Activated CD8-positive, alpha-beta memory T cell treated with anti-CD3 and anti-CD28 coated beads, Interleukin-2, amount 50 U/mL, for 24 hours (primary cell): ENCODE measurements around the gene SHMT2.

Source experiments
- DNase-seq: peaks from one replicate; pipeline ENCODE4 v3.0.0-alpha.2; 2020; ENCODE audit errors: extremely low read depth

The SHMT2 gene

DNA sequence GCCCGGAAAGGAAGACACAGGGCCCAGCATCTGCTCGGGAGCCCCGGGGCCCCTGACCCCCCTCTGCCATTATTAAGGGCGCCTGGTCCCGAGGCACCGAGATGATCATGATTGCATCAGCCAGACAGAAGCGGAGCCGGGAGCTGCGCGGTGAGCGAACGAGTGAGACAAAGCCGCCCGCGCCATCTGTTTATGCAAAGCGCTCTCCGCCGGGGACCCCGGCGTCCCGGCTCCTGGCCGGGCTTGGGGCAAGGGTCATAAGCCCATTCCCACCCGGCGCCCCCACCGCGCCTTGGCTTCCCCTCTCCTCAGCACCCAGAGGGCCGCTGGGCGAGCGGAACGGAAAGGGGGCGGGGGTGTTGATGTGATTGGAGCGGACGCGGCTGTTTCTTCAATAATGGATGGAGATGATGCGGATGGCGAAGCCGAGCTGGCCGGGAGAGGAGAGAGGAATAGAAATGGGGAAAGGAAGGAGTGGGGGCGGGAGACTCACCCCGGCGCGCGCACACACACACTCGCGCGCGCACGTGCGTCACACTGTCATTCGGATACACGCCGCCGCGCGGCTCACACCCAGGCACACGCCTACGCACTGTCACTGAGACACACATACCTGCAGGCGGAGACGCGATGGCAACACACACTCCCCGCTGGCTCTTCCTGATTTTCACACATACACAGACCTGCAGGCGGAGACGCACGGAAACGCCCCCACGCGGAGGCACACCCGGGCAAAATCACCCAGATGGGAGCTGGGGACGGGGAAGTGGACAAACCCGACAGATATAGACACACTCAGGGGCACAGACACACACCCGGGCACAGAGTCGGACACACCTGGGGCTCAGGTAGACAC, 10.8 kb downstream of the SHMT2 start:
- DNase-seq, result no peak

DNA sequence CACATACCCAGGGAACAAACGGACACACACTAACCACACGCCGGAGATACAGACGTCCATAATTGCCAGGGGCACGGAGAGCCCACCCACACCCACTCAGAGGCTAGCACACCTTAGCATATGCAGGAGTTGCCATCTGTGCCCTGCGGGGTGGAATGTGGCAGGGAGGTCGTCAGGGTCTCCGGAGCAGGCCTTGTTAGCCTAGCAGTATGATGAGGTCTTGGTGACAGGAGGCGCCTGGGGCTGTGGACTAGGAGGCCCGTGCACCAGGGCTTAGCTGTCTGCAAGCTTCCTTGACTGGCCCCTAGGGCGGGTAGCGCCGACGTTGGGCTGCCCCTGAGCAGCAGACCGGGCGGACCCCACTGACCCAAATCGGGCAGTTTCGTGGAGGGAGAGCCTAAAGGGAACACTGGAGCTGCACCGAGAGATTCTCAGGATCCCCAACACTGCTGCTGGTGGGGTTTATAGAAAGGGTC, 11.5 kb downstream of the SHMT2 start:
- DNase-seq, result no peak

DNA sequence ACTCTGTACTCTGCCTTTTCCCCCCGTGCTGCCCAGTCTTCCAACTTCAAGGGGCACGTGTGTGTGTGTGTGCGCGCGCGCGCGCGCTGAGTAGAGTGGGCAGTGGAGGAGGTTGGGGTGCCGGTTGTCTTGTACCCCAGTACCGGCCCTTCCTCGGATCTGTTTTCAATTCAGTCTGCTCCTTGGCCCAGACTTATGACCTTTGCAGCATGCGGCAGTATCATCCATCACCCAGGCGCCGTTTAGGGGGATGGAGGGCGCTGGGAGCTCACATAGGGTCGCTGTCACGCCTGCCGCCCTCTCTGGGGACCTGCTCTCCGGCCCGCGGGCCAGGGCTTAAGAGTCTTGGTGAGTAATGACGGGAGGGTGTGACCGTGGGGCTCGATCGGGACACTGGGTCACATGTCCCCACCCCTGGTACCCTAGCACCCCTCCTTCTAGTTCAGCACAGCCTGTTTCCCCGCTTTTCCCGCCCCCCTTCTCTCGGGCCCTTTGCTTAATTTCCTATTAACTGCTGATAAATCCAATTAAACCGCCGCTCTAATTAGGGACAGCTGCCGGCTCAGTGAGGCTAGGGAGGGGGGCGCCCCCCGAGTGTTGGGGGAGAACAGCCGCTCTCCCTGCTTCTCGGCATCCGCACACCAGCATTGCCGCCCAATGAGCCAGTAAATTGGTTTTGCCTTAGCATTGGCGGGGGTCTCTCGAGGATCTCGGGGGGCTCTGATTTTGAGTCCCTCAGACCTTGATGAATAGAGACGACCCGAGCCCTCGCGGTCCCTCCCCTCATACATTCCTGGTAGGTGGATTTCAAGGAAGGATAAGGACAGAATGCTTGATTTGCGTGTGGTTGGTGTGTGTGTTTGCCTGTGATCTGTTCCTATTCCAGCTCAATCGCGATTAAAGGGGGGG, 12.1 kb downstream of the SHMT2 start:
- DNase-seq, result no peak

DNA sequence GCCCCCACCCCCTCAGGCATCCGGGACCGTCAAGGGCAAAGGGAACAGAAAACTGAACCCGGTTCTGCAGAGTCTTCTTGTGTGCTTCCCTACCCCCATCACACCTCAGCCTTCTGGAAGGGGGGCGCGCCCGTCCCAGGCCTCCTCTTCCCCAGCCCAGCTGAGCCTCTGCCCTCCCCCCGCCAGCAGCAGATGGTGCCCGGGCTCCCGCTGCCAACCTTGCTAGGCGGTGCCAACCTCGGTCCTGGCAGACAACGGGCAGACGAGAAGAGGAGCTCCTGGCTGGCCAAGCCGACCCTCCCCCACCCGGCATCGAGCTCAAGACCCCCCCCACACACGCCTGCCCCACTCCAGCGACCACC, 12.8 kb downstream of the SHMT2 start:
- no peak for DNase-seq

DNA sequence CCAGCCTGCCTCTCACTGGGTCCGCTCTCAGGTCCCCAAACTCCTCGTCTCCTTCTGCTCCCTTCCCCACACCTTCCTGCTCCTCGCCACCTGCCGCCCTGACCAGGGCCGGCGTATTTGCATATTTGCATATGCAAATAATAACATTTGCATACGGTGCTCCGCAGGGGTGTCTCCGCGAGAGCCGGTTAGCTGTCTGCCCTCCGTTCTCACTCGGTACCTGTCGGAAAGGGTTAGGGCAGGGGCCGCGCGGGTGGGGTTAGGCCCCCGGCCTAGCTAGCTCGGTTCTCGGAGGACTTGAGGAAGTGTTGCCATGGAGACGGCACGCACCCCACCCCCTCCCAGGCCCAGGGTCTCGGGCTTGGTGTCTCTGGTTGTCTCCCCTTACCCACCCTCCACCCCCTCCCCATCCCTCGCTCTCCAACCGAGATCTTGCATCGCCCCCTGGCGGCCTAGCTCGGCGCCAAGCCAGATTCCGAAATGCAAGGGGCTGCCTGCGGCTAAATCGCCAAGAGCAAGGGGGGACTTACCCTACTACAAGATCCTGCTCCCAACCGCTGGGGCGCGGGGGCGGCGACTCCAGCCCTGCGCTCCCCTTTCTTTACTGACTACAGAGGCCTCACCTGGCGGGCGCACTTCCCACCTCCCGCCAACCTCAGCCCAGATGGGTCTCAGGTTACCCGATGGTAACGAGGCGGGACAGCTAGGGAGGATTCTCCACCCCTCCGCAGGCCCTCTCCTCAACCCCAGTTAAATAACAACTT, 13.4 kb downstream of the SHMT2 start:
- DNase-seq, result no peak

DNA sequence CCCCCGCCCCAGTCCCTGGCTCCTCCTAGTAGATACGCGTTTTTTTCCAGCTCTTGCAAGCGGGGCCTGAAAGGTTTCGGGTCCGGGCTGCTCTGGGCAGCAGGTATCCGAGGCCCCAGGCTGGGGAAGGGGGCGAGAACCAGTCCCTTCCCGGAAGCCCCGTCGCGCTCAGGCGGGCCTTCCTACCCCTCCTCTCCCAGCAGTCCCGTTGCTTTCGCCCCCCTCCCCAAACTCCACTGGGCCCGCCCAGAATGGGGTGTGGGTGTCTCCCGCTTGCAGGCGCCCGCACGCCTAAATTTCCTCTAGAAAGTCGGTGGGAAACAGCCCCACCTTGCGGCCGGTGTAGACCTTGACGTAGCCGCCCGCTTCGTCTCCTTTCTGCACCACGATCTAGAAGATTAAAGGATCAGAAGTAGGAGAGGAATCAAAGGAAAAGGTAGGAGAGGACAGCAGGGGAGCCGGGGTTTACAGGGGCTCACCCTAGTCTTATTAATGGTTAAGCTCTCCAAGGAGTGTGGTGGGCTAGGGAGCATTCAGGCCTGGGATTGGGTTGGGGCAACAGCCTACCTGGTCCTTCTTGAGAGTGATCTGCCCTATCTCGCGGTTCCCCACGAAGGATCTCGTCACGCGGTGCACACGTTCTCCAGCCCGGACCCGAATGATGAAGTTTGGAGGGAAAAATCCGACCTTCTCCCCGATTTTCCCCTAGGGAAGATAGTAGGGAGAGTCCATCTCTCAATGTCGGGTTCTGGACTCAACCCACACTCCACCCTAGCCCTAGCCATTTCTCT, 14.2 kb downstream of the SHMT2 start:
- DNase-seq, result peak; percentile 45

DNA sequence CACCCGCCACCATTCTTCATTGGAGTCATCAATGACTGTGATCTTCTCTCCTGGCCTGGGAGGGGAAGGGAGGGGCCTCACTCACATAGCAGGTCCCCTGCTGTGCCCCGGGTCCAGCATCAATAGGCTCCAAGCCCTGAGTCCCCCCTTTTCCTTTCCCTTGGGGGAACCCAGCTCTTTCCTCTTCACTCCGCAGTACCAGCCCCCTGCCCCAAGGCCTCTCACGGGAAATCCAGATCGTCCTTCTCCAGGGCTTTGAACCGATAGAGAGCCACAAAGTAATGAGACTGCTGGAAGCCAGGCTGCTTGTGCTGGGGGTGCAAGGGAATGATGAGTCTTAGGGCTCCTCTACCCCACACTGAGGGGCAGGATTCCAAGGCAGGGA, 14.8 kb downstream of the SHMT2 start:
- DNase-seq, result no peak

DNA sequence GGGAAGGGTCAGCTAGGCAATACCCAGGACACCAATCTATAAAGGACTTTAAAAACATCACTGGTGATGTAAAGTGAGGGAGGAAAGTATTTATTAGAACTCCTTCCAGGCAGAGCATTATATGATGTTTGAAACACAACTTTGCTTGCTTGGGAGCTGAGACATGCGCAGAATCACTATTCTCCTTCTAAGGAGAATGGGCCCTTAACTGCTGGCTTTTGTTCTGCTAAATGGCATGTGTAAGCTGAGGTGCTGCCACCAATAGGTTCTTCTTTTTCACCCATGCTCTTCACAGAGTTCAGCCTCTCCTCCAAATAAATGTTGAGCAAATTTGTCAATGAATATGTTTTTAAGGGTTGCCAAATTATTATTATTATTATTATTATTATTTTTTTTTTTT, 17.5 kb downstream of the SHMT2 start:
- no peak for DNase-seq

DNA sequence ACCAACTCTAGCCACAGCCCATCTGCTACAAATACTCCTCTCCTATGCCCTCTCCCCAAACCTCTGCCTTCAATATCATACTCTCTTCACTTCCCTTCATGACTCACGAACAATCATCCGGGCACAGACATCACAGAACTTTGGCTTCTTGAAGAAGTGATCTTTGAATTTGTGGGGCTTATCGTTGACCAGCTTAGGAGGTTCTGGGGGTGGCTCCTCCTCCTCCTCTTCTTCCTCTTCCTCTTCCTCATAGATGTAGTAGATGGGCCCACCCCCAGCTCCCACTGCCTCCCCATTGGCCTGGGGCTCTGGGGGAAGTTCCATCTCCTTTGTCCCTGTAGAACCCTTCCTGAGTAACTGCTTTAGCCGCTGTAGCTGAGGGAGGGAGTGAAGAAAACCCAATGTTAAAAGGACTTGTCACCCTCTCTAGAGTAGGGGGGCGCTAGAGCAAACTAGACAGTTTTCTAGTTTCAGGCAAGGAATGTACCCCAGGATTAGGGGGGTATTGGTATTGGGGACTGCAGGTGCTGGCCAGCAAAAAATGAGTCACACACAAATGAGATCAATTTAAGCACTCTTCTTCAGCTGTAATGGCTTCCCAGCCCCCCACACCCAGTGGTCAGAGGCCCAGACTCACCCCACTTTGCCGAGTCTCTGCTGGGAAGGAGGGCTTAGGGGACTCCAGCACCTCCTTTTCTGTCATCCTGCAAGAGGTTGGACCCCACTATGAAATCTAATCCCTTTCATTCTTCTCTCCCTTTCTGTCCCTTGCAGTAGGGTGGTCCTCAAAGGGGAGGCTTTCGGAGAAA, 19.6 kb downstream of the SHMT2 start:
- no peak for DNase-seq

DNA sequence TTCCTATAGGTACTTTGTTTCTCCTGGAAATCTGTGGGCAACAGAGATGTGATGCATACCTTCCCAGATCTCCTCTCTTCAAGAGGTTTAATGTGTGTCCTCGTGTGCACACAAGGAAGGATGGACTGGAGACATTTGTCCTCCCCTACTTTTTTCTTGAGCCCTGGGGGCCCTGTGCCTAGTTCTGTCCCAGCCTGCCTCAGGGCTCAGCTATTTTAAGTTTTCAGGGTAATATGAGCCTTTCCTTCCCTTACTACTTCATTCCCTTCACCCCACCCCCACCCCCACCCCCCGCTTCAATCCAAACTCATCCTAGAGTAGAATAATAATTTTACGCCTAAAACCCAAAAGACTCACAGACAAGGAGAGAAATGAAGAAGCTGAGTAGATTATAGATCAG, 21.0 kb downstream of the SHMT2 start:
- DNase-seq, result no peak

DNA sequence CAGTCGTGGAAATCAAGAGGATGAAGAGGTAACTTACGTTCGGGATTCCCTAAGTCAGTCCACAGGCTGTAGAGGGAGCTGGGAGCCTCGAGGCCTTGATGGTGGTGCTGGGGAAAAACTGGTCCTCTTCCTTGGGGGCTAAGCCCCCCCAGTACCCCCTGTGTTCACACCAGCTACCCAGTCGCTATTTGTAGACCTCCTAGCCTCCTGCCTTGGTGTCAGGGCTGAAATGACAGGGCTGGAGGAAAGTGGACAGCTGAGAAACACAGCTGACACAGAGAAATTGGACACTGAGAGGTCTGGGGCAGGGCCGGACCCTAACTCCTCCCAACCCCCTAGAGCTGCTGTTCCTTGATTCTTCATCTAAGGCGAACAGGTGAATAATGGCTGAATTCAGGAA, 21.4 kb downstream of the SHMT2 start, which contains the start of gene STAC3:
Gene STAC3, minus strand, starts transcription at position 232 of the 400 bp plus-strand sequence. CDS start 1,551 bp downstream, outside the sequence.
- DNase-seq, result no peak

DNA sequence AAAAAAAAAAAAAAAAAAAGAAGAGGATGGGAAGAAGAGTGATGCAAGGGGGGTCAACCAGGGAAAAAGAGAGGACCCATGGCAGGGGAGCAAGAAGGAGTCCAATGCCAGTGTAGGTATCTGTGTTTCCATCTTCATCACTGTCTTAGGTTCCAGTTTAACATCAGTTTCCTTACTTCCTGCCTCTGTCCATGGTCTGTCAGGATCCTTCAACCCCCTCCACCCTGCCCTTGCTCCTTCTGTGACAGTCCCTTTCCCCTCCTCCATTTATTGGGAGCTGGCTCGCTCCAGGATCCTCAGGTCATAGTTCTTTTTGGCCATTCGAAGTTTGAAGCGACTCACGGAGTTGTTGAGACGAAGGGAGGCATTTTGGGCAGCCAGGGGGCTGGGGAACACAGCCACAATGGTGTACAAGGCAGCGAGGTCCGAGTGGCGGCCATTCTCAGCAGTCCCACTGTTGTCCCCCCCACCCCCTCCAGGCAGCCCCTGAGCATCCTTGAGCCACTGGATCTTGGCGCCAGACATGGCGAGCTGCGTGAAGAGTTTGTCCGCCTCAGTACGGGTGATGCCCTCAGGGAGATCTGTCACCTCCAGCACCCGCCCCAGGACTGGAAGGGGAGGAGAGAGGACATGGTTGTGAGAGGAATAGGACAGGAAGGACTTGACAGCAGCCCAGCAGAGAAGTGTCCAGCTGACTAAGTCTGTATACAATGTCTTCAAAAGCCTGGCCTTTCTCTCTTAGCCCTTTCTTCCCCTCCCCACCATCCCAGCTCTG, 25.2 kb downstream of the SHMT2 start:
- DNase-seq, result no peak

DNA sequence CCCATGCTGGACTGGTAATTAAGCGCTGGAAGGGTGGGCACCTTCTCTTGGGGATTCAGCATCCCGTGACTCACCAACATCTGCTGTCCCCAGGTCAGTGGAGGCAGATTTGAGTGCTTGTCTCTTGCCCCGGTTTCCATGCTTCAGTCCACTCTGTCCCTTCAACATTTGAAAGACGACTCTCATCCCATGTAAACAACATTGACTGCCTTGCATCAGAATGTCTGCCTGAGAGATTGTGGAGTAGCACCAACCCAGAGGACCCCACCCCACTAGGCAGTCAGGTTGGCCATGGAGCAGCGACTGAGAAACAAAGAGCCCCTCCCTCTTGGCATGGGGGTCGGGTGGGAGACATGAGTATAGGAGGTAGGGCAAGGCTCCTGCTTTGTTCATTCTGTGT, 26.4 kb downstream of the SHMT2 start:
- DNase-seq, result no peak

DNA sequence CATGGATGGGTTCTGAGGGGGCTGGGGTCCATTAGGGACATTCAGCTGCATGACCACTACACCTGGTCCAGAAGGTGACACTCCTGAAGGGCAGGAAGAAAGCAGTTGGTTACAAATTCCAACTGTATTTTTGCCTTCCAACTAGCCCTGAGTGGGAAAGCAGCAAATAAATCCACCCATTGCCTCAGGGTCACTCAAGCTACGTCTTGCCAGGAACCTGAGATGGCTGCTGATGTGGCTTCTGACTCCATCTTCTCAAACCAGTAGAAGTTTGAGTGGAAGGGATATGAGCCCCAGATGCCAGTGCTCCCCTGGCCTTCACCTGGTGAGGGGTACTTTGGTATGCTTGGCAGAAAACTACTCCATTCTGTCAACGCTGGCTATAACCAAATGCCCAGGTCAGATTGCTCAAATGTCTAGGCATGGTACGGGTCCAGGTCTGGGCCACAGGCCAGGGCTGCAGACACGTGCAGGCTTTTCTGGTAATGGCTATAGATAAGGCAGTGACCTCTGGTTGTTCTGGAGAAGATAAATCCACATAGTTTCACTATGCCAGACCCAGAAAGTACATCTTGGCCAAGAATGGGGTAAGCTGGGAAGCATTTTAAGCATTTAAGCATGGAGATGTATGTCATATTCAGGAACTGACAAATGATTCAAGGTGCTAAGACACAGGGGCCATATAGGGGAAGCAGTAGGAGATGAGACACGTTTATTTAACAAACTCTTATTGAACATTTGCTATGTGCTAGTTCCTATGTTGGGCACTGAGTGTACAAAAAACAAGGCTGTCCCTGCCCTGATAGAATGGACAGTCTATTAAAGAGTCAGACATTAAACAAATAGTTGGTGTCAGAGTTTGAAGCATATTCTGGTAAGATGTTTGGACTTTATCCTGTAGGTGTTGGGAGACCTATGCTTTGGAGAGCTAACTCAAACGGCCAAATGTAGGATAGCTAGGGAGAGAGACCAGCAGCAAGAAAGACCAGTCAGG, 29.8 kb downstream of the SHMT2 start:
- no peak for DNase-seq

DNA sequence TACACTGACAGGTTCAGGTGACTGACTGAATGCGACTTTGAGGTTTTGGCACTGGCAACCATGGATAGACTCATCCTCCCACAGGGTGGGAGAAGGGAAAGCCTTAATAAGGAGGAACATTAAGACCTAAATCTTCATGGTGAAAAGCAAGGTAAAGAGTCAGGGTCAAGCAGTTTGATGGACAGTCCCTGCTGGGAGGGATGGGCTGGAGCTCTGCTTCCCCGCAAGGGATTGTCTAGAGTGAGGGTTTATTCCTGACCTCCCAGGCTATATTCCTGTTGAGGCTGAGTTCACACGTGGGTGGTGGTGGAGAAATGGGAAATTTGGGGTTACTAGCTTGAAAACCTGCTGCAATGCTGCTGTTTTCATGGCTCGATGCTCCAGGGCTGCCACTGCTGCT, 30.9 kb downstream of the SHMT2 start:
- DNase-seq, result no peak

DNA sequence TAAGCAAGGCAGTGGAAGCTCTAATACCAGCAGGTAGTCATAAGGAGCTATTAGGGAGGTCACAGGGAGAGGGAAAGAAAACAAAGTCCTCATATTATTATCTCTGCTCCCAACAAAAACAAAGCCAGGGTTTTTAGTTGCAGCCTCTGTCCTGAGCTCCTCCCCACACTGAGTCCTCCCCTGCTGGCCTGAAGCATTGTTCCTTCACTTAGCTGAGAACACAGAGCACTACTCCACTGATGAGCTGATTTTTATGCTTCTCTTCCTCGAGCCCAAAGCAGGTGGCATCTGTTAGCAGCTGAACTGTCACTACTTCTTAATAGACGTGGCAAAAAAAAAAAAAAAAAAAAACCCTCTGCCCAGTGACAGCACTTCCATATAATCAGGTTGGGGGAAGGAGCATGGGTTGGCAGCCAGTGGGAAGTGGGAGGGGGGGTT, 31.9 kb downstream of the SHMT2 start:
- no peak for DNase-seq

DNA sequence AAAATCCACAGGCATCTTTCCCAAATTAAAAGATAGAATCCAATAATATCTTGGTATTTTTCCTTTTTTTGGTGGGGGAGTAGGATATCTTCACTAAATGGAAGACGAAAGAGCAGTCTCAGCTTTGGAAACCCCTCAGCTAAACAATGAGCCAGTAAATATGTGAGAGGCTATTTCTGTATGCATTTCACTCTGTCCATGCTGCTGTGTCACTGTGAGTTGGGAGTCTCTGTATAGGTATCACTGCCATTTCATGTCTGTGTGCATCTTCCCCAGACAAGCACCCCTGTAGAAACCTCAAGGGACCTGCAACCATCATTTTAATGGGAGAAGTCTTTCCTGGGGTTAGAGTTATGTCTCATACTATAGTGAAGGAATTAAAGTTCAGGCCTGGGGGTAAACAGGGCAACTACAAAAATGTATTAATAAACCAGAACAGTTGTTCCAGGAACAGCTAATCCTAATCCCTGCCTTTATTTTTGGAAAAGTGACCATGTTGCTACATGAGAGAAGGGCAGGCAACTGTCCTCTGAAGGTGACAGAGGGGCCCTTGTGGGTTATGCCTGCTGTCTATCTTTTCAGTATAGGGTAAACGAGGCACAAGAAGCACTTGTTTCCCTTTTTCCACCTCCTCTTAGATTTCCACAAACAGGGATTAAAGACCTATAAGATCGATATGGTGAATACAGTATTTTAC, 32.8 kb downstream of the SHMT2 start:
- no peak for DNase-seq

DNA sequence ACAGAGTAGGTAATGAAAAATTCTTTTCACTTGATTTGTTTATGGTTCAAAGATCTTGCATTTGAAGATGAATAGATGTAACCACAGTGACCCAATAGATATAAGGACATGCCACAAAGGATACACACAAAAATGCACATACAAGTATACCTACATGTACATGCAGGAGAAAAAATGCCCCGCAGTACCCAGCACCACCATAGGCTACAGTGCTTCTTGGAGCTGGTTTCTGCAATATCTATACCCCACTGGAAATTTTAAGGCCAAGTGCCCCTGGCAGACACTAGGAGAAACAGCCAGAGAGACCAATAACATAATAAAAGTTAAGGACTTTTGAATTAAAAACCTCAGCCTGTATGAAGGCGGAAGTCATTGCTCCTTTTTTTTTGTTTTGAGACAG, 33.6 kb downstream of the SHMT2 start:
- DNase-seq, result no peak
